BE2C (cell line): ENCODE data around the gene PPM1M.

Source experiments
- DNase-seq: peaks from one replicate; pipeline ENCODE4 v3.0.0-alpha.2; 2020
- H3K27me3 ChIP-seq: fragments of 250-450 bp; sonication (Bioruptor Pico); 2 replicates; pipeline ENCODE4 v1.5.1; 2020; ENCODE audit warnings: mild to moderate bottlenecking
- H3K36me3 ChIP-seq: fragments of 250-450 bp; sonication (Bioruptor Pico); 2 replicates; pipeline ENCODE4 v1.5.1; 2020; ENCODE audit warnings: mild to moderate bottlenecking
- H3K4me1 ChIP-seq: fragments of 250-450 bp; sonication (Bioruptor Pico); 2 replicates; pipeline ENCODE4 v1.5.1; 2020
- H3K4me3 ChIP-seq: 2 replicates; pipeline ENCODE4 v1.5.1; 2011; ENCODE audit warnings: low read depth, low read length
- H3K9me3 ChIP-seq: fragments of 250-450 bp; sonication (Bioruptor Pico); 2 replicates; pipeline ENCODE4 v1.5.1; 2020
- CTCF ChIP-seq: IDR thresholded peaks from 2 replicates; pipeline ENCODE4 v1.5.1; 2012; ENCODE audit warnings: mild to moderate bottlenecking, low read depth, low read length

The PPM1M gene

GRCh38 chr3:52237006-52237656 lies 8.4 kb upstream of the PPM1M start:
- no peaks in the 10 kb centered on the region for H3K27me3 ChIP-seq
- no peaks in the 10 kb centered on the region for H3K9me3 ChIP-seq
- H3K4me1 ChIP-seq = peaks cover 7% of the 10 kb centered on the region
- H3K4me3 ChIP-seq = no peak overlapping the region
- TF ChIP-seq CTCF = no peak
- DNase-seq = no peak
- no peaks in the 10 kb centered on the region for H3K36me3 ChIP-seq

- TF ChIP-seq CTCF = no peak
- no peaks in the 10 kb centered on the region for H3K9me3 ChIP-seq
- peak overlapping the region; percentile 69; the same call in 1 of the 2 replicates for H3K4me3 ChIP-seq
- peaks cover 7% of the 10 kb centered on the region for H3K4me1 ChIP-seq
- H3K36me3 ChIP-seq = no peaks in the 10 kb centered on the region
- H3K27me3 ChIP-seq = no peaks in the 10 kb centered on the region
- peak; percentile 43 for DNase-seq
Measured at GRCh38 chr3:52237657-52238172, 7.8 kb upstream of the PPM1M start.

GRCh38 chr3:52238193-52238760 lies 7.3 kb upstream of the PPM1M start:
- Histone ChIP-seq H3K36me3 (no peaks in the 10 kb centered on the region), H3K4me3 (peak overlapping the region; percentile 69), H3K4me1 (peaks cover 7% of the 10 kb centered on the region), H3K27me3 (no peaks in the 10 kb centered on the region), H3K9me3 (no peaks in the 10 kb centered on the region)
- TF ChIP-seq CTCF = no peak
- DNase-seq = no peak

GRCh38 chr3:52238761-52239701 lies 6.5 kb upstream of the PPM1M start, which contains the start of gene TWF2:
Gene TWF2, minus strand, starts transcription at chr3:52239158. Its CDS starts 142 bp downstream, at chr3:52239016.
- Histone ChIP-seq H3K9me3 (no peaks in the 10 kb centered on the region), H3K36me3 (no peaks in the 10 kb centered on the region), H3K4me1 (peaks cover 8% of the 10 kb centered on the region), H3K4me3 (peak within 1 kb of the TSS; percentile 69), H3K27me3 (no peaks in the 10 kb centered on the region)
- peak; percentile 19 for TF ChIP-seq CTCF
- DNase-seq = peak; percentile 84

GRCh38 chr3:52240059-52240885 lies 5.3 kb upstream of the PPM1M start:
- no peak for TF ChIP-seq CTCF
- H3K36me3 ChIP-seq = no peaks in the 10 kb centered on the region
- DNase-seq = peak; percentile 88
- peak overlapping the region; percentile 69 for H3K4me3 ChIP-seq
- peaks cover 15% of the 10 kb centered on the region for H3K4me1 ChIP-seq
- no peaks in the 10 kb centered on the region for H3K27me3 ChIP-seq
- no peaks in the 10 kb centered on the region for H3K9me3 ChIP-seq
